Measurements from ENCODE around the gene ARFGEF2.

GRCh38 chr20:48898896-48899530 is 22.5 kb upstream of the ARFGEF2 start:
- TF ChIP-seq CTCF (conservative IDR thresholded peaks at IDR 0.05): no peak
- no peak for TF ChIP-seq EZH2 (IDR thresholded peaks at IDR 0.05; ENCODE audit: low read depth)
